Measurements from ENCODE around the gene MPP7. TPM values are rescaled to one million over a fixed set of nuclear protein-coding genes. Genes with fewer than 3 reads are reported as not detected.
"Not testable (repeated sequence)": the region's sequence is repeated elsewhere in the genome, so short reads cannot be mapped to it uniquely, and the experiment has no call there.

MPP7 gene
- 1.8 TPM in 1 of 2 replicates, not detected in the other for total RNA-seq (2014; rRNA removed; shearing (Covaris generic); ENCODE audit: low replicate concordance)

DNA sequence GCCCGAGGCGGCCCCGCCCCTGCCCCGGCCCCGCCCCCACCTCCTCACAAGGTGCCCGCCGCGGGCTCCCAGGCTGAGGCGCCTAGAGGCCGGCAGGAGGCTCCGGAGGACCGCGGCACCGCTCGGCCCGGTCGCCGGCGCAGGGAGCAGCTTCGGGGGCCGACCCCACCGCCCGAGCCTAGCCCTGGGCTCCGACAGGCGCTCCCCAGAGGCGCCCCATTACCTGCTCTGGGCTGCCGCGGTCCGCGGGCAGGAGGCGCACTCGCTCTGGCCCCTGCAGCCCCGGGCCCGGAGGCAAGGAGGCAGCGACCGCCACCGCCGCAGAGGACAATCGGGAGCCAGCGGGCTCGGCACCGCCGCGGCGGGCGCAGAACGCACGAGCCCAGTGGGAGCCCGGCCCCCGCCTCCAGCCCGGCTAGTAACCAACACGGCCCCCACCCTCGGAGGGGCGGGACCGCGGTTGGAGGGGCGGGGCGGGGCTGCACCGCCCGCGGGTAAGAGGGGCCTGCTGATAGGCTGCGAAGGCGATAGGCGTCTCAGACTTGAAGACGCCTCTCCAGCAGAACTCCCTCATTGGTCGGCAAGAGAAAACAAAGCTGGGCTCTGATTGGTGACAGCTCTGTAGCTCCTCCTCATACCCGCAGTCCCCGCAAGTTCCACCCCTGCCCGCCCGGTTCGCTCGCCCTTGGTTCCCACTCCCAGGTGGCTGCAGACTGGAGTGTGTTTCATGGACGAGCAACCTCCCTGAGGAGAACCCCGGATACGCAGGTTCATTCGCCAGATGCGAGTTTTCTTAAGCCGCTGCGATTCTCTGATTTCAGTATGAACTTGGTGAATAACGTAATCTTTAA lies at the start of gene MPP7:
Gene MPP7, minus strand, starts transcription at position 427 of the 851 bp plus-strand sequence. CDS start 64,460 bp downstream, outside the sequence.
- in situ Hi-C loops (cut with HindIII; ENCODE audit: low pct_unique_long_range_greater_than_20kb, low sequenced_read_pairs): no loop called here
- peak; percentile 97 for DNase-seq (ENCODE audit: low read depth)

GRCh38 chr10:28349892-28350291 lies 47.0 kb upstream of the MPP7 start:
- no peak for DNase-seq (ENCODE audit: low read depth)
- in situ Hi-C loops (cut with HindIII; ENCODE audit: low pct_unique_long_range_greater_than_20kb, low sequenced_read_pairs): no loop called here

DNA sequence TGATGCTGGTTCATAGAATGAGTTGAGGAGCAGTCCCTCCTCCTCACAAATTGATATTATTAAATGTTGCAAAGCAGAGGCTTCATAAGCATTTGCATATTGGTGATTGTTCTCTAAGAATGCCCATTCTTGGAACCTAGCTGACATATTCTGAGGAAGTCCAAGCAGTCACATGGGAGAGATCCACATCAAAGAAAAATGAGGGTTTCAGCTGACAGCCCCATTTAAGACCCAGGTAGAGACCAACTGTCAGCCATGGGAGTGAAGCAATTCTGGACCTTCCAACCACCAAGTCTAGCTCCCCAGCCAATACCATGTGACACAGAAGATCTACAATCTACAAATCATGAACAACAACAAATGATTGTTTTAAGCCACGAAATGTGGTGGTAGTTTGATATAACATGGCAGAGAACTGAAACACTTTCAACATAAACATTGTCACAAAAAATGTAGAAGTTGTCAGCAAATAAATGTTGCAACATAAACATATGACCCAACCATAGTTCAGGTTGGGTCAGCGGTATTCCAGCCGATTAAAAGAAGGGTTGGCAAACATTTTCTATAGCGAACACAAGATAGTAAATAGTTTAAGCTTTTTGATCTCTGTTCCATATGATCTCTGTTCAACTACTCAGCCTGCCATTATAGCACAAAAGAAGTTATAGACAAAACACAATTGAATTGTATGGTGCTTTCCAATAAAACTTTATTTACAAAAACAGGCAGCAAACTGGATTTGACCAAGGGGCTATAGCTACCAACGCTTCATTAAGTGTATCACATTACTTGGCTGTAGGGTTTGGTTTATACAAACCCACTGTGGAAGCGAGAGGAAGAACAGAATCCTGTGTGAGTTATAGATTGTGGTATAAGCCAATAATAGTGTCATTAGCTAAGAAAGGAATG lies 41.4 kb upstream of the MPP7 start:
- in situ Hi-C loops (cut with HindIII; ENCODE audit: low pct_unique_long_range_greater_than_20kb, low sequenced_read_pairs): no loop called here
- no peak for DNase-seq (ENCODE audit: low read depth)

- DNase-seq (ENCODE audit: low read depth): no peak
- in situ Hi-C loops (cut with HindIII; ENCODE audit: low pct_unique_long_range_greater_than_20kb, low sequenced_read_pairs): no loop called here
Observed at GRCh38 chr10:28343252-28343651, 40.4 kb upstream of the MPP7 start.

DNA sequence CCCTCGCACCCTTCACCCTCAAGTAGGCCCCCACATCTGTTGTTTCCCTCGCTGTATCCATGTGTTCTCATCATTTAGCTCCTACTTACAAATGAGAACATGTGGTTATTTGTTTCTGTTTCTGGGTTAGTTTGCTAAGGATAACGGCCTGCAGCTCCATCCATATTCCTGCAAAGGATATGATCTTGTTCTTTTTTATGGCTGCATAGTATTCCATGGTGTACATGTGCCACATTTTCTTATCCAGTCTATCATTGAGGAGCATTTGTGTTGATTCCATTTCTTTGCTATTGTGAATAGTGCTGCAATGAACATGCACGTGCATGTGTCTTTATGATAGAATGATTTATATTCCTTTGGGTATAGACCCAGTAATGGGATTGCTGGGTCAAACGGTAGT lies 38.8 kb upstream of the MPP7 start:
- in situ Hi-C loops (cut with HindIII; ENCODE audit: low pct_unique_long_range_greater_than_20kb, low sequenced_read_pairs); DNase-seq (ENCODE audit: low read depth): not testable (repeated sequence)

DNA sequence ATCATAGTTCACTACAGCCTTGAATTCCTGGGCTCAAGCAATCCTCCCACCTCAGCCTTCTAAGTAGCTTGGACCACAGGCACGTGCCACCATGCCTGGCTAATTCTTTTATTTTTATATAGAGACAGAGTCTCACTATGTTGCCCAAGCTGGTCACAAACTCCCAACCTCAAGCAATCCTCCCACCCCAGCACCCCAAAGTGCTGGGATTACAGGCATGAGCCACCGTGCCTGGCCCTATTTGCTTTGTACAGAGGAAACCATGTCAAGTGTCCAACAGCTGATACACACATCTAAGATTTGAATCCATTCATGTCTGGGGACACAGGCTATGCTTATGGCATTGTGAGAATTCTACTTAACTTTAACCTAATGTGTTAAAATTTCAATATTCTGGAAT lies 29.9 kb upstream of the MPP7 start:
- no peak for DNase-seq (ENCODE audit: low read depth)
- in situ Hi-C loops (cut with HindIII; ENCODE audit: low pct_unique_long_range_greater_than_20kb, low sequenced_read_pairs): no loop called here

GRCh38 chr10:28331841-28332240 lies 29.0 kb upstream of the MPP7 start:
- DNase-seq (ENCODE audit: low read depth): peak; percentile 16
- in situ Hi-C loops (cut with HindIII; ENCODE audit: low pct_unique_long_range_greater_than_20kb, low sequenced_read_pairs): no loop called here

- in situ Hi-C loops (cut with HindIII; ENCODE audit: low pct_unique_long_range_greater_than_20kb, low sequenced_read_pairs): no loop called here
- DNase-seq (ENCODE audit: low read depth): no peak
Observed at GRCh38 chr10:28331066-28331465, 28.2 kb upstream of the MPP7 start.

GRCh38 chr10:28328346-28328745 lies 25.5 kb upstream of the MPP7 start:
- no peak for DNase-seq (ENCODE audit: low read depth)
- in situ Hi-C loops (cut with HindIII; ENCODE audit: low pct_unique_long_range_greater_than_20kb, low sequenced_read_pairs): no loop called here

GRCh38 chr10:28327491-28327880 lies 24.6 kb upstream of the MPP7 start:
- no peak for DNase-seq (ENCODE audit: low read depth)

GRCh38 chr10:28326516-28327490 lies 23.9 kb upstream of the MPP7 start:
- in situ Hi-C loops (cut with HindIII; ENCODE audit: low pct_unique_long_range_greater_than_20kb, low sequenced_read_pairs): no loop called here

More at GRCh38 chr10:28327491-28327880, 24.6 kb upstream of the MPP7 start:
- in situ Hi-C loops (cut with HindIII; ENCODE audit: low pct_unique_long_range_greater_than_20kb, low sequenced_read_pairs): no loop called here

GRCh38 chr10:28320799-28321198 lies 17.9 kb upstream of the MPP7 start:
- in situ Hi-C loops (cut with HindIII; ENCODE audit: low pct_unique_long_range_greater_than_20kb, low sequenced_read_pairs): no loop called here
- no peak for DNase-seq (ENCODE audit: low read depth)

More at GRCh38 chr10:28326516-28327490, 23.9 kb upstream of the MPP7 start:
- no peak for DNase-seq (ENCODE audit: low read depth)

- in situ Hi-C loops (cut with HindIII; ENCODE audit: low pct_unique_long_range_greater_than_20kb, low sequenced_read_pairs): no loop called here
- DNase-seq (ENCODE audit: low read depth): no peak
Observed at GRCh38 chr10:28320090-28320489, 17.2 kb upstream of the MPP7 start.

DNA sequence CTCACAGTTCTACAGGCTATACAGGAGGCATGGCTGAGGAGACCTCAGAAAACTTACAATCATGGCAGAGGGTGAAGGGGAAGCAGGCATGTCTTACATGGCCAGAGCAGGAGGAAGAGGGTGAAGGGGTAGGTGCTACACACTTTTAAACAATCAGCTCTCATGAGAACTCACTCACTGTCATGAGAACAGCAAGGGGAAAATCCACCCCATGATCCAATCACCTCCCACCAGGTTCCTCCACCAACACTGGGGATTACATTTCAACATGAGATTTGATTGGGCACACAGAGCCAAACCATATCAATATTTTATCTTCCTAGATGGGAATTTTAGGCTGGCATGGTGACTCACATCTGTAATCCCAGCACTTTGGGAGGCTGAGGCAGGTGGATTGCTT lies 16.2 kb upstream of the MPP7 start:
- in situ Hi-C loops (cut with HindIII; ENCODE audit: low pct_unique_long_range_greater_than_20kb, low sequenced_read_pairs); DNase-seq (ENCODE audit: low read depth): not testable (repeated sequence)

DNA sequence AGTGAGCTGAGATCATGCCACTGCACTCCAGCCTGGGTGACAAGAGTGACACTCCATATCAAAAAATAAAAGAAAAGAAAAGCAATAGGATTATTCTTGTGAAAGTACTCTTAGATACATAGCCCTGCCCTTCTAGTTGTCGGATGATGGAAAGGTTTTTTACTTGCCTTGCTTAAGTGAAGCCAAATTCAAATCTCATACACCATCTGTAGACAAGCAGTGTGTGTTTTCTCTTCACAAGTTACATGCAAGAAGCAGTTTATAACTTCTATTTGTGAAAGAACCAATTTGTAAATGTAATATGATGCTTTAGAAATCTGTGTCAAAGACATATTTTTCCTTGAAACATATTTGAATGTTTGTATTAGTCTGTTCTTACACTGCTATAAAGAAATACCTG lies 15.8 kb upstream of the MPP7 start:
- in situ Hi-C loops (cut with HindIII; ENCODE audit: low pct_unique_long_range_greater_than_20kb, low sequenced_read_pairs): no loop called here

GRCh38 chr10:28317760-28318159 lies 14.9 kb upstream of the MPP7 start:
- DNase-seq (ENCODE audit: low read depth): no peak
- in situ Hi-C loops (cut with HindIII; ENCODE audit: low pct_unique_long_range_greater_than_20kb, low sequenced_read_pairs): no loop called here

More for the DNA sequence above, 15.8 kb upstream of the MPP7 start:
- no peak for DNase-seq (ENCODE audit: low read depth)

- in situ Hi-C loops (cut with HindIII; ENCODE audit: low pct_unique_long_range_greater_than_20kb, low sequenced_read_pairs): no loop called here
- DNase-seq (ENCODE audit: low read depth): no peak
Observed at GRCh38 chr10:28316696-28317095, 13.8 kb upstream of the MPP7 start.

DNA sequence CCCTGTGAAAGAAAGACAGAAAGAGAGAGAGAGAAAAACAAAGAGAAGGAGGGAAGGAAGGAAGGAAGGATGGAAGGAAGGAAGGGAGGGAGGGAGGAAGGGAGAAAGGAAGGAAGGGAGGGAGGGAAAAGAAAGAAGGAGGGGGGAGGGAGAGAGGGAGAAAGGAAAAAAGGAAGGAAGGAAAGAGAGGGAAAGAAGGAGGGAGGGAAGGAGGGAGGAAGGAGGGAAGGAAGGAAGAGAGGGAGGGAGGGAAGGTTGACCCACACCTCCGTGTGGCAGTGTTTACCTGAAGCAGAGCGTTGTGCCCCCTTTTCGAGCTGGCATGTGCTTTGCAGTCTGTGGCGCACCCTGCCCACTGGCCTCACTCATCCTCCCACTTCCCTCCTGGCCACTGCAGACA lies 12.3 kb upstream of the MPP7 start:
- no peak for DNase-seq (ENCODE audit: low read depth)
- in situ Hi-C loops (cut with HindIII; ENCODE audit: low pct_unique_long_range_greater_than_20kb, low sequenced_read_pairs): no loop called here
